HG02798 (cell line): ENCODE data around the gene SNURF.
"Not testable (repeated sequence)": the region's sequence is repeated elsewhere in the genome, so short reads cannot be mapped to it uniquely, and the experiment has no call there.

ENCODE experiments used
- ATAC-seq: cut with Tn5 transposase; IDR thresholded peaks from one replicate; pipeline ENCODE4 v1.9.1; 2021; ENCODE audit warnings: mild to moderate bottlenecking; ENCODE audit not compliant: unreplicated experiment, poor library complexity

SNURF gene

GRCh38 chr15:24966364-24967103, 11.7 kb downstream of the SNURF start:
- ATAC-seq, result no peak

GRCh38 chr15:24971052-24971451, 16.3 kb downstream of the SNURF start:
- no peak for ATAC-seq

- no peak for ATAC-seq
Observed at GRCh38 chr15:24971772-24972171, 17.0 kb downstream of the SNURF start.

- ATAC-seq, result not testable (repeated sequence)
Observed at GRCh38 chr15:24972707-24973106, 17.9 kb downstream of the SNURF start.

GRCh38 chr15:24976932-24977331, 22.1 kb downstream of the SNURF start:
- ATAC-seq, result no peak

DNA sequence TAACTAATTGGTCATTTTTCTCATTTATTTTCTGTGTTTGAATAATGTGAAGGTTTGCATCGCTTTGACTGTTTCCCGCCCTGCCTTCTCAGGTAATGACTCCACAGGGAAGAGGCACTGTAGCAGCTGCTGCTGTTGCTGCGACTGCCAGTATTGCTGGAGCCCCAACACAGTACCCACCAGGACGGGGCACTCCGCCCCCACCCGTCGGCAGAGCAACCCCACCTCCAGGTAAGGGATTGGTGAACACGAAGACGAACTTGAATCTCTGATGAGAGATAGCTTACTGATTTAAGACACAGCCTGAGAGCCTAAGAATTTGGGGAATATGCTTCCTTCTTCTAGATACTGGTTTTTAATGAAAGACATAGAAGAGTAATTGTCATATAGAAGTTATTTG, 22.9 kb downstream of the SNURF start:
- no peak for ATAC-seq

GRCh38 chr15:24985224-24985623, 30.4 kb downstream of the SNURF start:
- ATAC-seq, result no peak

- no peak for ATAC-seq
Observed at GRCh38 chr15:24986653-24987052, 31.9 kb downstream of the SNURF start.
